Activated CD4-positive, CD25-positive, alpha-beta regulatory T cell treated with anti-CD3 and anti-CD28 coated beads, Interleukin-2, amount 50 U/mL, for 16 hours (primary cell): ENCODE data around the gene INKA1.
A peak's percentile ranks its signal among the peaks of the same experiment; 100 is the strongest.
"Not testable (repeated sequence)": the region's sequence is repeated elsewhere in the genome, so short reads cannot be mapped to it uniquely, and the experiment has no call there.

Experiments used
- DNase-seq: peaks from one replicate; pipeline ENCODE4 v3.0.0-alpha.2; 2020; ENCODE audit warnings: low read depth, low spot score

Gene INKA1

DNA sequence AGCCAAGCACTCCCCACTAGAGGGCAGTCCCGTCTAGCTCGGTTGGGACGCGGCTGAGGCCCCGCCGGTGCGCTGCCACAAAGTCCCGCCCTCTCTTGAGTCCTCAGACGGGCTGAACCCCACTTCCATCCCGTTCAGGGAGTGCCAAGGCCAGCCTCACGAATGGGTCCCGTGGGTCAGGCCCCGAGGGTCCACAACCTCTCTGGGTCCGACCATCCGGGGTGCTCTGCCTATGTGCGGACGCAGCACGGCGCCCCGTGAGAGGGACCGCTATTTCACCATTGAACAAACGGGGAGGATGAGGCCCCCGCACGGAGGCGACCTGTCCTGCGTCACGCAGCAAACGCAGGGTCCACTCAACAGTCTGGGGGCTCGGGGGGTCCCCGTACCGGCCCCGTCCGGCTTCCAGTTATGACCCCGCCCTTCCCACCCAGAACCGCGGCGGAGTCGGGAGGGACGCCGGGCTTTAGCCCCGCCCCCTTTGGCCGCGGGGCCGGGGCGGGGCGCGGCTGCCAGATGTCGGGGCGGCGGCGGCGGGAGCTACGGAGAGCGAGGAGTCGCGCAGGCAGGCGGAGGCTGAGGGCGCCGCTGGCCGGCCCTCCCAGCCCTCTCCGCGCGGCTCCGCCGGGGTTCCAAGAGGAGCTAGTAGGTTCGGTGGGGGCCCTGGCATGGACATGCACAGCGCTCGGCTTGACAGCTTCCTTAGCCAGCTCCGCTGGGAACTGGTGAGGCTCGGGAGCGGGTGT lies at the start of gene INKA1:
Gene INKA1, plus strand, starts transcription at position 543 of the 746 bp plus-strand sequence. Its CDS starts 132 bp downstream, at position 675.
- peak; percentile 75 for DNase-seq

DNA sequence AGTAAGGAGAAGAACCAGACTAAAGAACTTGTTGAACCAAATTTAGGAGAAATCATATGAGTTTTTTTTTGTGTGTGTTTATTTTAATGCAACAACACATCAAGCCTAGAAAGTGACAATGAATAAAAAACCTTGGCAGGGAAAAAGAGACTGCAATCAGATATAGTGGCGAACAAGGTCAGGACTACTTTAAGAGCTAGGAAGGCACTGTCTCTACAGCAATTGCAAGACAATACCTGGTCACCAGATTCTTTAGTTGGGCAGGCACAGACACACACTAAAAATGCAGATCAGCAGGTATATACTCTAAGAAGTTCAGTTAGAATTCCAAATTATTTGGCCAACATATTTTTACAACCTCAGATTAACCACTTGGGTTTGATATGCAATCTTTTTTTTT lies 48.5 kb upstream of the INKA1 start:
- DNase-seq: no peak

DNA sequence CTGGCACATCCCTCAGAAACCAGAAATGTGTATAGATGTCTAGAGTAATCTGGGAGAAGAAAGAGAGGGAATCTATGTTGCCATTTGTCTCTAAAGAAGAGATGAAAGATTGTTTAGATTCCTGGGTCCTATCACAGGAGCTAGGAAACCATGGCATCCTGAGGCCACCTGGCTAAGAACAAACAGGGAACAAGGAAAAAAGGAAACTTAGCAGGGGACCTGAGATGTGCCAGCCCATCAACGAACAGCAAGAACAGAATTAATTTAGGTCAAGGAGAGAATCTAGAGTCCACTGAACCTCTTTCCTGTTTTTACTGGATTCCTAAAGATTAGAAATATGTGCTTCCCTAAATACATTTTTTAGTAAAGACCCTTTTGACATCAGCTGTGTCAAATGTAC lies 47.0 kb upstream of the INKA1 start:
- no peak for DNase-seq

DNA sequence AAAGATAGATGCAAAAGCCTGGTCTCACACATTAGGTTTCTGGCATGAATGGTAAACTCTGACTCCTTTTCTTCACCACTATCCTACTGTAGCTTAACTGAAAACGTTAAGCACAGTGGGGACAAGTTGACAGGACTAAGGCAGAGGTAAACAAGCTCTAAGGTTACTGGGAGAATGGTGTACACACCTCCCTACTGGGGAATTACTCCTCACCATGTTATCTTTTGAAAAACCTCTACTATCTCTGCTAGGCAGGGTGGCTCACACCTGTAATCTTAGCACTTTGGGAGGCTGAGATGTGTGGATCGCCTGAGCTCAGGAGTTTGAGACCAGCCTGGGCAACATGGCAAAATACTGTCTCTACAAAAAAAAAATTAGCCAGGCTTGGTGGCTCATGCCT lies 45.9 kb upstream of the INKA1 start:
- no peak for DNase-seq

DNA sequence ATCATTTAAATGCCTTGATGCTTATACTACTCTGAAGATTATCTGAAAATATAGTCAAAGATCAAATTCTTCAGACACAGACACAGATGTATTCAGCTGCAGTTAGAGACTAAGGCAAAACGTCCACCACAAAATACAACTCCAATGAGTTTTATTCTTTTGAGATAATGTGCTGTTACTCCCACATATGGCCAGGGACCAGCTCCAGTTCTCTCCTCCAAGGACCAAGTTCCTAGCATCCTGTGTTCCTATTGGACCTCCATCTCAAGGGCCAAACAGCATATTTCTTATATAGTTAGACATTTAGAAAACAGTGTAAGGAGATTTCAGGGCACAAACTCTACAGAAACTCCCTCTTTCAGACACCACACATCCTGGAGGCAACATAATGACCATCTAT lies 43.8 kb upstream of the INKA1 start:
- no peak for DNase-seq

DNA sequence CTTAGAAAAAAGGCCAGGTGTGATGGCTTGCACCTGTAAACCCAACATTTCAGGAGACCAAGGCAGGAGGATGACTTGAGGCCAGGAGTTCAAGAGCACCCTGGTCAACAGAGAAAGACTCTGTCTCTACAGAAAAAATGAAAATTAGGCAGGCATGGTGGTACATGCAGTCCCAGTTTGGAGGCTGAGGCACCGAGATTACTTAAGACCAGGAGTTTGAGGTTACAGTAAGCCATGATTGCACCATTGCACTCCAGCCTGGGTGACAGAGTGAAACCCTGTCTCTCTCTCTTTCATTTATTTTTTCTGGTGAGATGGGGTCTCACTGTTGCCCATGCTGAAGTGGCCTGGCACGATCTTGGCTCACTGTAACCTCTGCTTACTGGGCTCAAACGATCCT lies 41.4 kb upstream of the INKA1 start:
- DNase-seq: no peak

DNA sequence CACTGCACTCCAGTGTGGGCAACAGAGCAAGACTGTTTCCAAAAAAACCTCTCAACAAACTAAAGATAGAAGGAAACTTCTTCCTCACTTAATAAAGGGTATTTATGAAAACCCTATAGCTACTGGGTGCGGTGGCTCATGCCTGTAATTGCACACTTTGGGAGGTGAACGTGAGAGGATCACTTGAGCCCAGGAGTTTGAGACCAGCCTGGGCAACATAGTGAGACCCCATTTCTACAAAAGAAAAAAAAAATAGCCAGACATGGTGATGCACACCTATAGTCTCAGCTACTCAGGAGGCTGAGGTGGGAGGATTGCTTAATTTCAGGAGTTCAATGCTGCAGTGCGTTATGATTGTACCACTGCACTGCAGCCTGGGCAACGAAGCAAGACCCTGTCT lies 39.1 kb upstream of the INKA1 start:
- DNase-seq: no peak

DNA sequence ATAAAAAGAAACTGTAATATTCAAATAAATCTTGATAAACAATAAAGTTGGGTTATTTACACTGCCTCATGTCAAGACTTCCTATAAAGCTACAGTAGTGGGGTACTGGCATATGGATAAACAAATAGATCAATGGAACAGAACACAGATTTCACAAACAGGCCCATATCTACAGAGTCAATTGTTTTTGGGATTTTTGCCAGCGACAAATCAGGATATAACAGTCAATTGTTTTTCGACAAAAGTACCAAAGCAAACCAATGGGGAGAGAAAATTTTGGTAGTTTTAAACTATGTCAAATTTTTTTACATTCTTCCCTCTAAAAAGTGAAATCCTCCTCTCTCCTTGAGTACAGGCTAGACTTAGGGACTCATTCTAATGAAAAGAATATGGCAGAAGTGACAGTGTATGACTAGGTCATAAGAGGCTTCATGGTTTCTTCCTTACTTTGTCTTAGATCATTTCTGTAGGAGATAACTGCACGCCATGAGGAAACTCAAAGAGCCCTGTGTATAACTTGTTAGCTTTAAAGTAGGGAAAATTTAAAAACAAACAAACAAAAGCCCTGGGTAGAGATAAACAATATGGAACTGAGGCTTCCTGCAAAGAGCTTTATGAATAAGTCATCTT lies 33.7 kb upstream of the INKA1 start:
- no peak for DNase-seq

DNA sequence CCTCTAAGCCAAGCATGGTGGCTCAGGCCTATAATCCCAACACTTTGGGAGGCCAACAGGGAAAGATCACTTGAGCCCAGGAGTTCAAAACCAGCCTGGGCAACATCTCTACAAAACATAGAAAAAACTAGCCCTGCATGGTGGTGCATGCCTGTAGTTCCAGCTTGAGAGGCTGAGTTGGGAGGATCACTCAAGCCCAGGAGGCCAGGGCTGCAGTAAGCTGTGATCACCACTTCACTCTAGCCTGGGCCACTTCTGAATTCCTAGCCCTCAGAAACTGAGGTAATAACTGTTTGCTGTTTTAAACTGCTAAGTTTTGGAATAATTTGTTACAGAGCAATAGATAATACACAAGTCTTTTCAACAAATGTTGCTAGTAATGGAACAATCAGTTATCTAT lies 33.1 kb upstream of the INKA1 start:
- DNase-seq: no peak

DNA sequence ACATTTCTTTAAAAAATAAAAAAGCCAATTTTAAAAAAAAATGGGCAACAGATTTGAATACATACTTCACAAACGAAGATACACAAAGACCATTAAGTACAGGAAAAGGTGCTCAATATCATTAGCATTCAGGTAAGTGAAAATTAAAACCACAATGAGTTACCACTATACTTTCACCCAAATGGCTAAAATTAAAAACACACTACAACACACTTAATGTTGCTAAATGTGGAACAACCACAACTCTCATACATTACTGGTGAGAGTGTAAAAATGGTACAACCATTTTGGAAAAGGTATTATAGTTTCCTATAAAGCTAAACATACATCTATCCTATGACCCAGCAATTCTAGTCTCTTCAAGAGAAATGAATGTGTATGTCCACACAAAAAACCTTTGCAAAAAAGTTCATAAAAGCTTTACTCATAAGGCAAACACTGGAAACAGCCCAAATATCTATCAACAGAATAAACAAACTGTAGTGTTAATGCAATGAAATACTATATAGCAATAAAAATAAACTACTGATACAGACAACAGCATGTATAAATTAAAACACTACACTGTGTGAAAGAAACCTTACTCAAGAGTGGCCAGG lies 31.6 kb upstream of the INKA1 start:
- no peak for DNase-seq

DNA sequence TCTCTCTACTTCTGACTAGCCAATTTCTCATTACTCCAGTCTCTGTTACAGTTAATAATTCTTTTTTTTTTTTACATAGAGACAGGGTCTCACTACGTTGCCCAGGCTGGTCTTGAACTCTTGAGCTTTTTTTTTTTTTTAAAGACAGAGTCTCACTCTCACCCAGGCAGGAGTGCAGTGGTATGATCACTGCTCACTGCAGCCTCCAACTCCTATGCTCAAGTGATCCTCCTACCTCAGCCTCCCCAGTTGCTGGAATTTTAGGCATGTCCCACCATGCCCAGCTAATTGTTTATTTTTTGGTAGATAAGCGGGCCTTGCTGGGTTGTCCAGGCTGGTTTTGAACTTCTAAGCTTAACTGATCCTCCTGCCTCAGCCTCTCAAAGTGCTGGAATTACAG lies 30.4 kb upstream of the INKA1 start:
- no peak for DNase-seq

DNA sequence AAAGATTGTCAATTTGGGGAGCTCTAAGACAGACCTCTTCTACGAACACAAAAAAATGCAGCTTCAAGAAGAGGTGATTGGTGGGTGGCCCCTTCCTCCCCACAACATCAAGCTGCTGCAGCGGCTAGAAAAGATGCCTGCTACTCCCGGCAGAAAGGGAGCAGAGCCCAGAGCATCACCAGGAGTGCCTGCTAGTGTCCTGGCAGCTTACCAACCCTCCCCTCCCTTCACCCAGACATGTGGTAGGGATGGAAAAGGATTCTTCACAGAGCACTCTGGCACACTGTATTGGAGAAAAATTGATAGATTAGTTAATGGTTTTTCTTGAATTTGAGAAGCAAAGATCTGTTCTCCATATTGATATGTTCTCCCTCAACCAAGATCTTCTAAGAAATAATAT lies 27.5 kb upstream of the INKA1 start:
- no peak for DNase-seq

DNA sequence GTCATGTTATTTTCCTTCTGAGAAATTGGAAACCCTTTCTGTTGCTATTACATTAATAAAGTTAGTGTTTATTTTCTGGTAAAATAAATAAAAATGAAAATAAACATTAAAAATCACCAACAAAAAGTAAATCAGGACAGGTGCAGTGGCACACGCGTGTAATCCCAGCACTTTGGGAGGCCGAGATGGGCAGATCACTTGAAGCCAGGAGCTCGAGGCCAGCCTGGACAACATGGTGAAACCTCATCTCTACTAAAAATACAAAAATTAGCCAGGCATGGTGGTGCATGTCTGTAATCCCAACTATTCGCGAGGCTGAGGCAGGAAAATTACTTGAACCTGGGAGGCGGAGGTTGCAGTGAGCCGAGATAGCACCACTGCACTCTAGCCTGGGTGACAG lies 27.0 kb upstream of the INKA1 start:
- DNase-seq: not testable (repeated sequence)

DNA sequence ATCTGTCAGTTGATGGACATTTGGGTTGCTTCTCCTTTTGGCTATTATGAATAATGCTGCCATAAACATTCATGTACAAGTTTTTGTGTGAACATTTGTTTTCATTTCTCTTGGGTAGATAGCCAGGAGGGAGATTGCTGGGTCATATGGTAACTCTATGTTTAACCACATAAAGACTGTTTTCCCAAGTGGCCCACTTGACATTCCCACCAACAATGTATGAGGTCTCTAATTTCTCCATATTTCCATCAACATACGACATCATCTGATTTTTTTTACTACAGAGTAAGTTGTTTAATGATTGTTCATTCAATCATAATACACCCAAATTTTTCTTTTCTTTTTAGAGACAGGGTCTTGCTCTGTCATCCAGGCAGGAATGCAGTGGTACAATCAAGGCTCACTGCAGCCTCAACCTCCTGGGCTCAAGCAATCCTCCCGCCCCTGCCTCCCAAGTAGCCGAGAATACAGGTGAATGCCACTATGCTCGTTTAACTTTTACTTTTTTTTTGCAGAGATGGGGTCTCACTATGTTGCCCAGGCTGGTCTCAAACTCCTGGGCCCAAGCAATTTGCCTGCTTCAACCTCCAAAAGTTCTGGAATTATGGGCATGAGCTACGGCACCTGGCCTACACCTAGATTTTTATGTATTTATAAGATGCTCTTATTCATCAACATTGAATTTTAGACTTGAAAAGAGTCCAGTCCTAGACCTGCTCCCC lies 23.5 kb upstream of the INKA1 start:
- no peak for DNase-seq

DNA sequence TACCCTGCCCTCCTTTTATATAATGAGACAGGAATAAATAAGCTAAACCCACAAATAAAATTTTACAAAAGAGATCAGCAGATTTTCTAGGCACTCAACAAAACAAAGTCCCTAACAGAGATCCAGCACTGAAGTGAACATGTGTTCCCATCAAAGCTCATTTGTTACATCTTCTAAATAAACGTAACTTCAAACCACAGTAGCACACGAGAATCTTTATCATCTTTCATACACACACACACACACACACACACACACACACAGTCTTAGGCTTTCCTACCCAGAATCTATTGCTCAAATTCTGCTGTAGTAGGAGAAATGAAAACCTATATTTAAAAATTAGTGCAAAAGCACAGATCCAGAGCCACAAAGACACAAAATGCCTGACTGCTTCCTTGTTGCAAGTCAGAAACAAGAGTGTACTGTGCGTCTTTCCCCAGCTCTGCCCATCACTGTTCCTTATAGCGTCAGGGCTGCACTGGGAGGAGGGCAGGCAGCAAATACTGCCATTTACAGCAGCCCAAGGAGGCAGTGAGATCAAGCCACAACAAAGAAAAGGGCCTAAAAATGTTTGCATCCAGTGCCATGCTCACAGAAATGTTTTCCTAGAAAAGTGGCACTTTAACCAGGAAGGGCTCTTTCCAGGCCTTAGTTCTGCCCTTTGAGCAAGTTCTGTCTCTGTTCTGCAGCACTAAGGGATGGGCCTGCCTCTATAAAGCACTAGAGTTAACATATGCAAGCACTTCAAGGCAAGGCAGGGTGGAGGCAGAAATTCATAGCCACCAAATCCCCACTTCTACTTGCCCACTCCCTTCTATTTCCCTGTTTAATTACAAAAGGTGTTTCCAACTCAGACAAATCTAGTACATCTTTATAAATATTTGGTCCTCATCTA lies 22.7 kb upstream of the INKA1 start:
- DNase-seq: no peak

DNA sequence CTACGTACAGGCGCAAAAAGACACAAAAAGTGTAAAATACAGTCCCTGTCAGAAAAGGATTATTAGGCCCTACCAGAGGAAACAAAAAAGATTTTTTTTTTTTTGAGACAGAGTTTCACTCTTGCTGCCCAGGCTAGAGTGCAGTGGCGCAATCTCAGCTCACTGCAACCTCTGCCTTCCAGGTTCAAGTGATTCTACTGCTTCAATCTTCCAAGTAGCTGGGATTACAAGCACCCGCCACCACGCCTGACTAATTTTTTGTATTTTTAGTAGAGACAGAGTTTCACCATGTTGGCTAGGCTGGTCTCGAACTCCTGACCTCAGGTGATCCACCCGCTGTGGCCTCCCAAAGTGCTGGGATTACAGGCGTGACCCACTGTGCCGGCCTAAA lies 22.1 kb upstream of the INKA1 start:
- DNase-seq: not testable (repeated sequence)

DNA sequence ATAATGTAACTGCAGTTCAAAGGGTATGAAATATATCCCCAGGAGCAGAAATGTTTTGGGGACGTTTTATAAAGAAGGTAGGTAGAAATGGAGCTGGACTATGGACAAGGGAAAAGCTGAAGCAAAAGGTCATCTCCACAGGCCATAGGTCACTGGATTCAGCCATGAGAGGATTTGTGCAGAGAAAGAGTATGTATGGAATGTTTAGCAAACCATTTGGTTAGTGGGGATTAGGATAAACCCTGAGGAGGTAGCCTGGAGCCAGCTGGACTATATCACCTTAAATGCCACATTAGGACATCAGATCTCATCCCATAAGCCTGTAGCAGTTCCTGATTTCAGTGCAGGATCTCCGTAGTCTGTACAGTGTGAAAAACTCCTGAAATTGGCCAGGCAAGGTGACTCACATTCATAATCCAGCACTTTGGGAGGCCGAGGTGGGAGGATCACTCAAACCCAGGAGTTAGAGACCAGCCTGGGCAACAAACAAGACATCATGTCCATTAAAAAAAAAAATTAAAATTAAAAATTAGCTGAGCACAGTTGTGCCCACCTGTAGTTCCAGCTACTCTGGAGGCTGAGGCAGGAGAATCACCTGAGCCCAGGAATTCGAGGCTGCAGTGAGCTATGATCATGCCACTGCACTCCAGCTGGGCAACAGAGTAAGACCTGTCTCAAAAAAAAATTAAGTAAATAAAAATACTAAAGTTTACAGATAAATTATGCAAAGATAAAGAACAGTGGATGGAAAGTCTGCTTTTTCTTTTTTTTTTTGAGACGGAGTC lies 21.5 kb upstream of the INKA1 start:
- no peak for DNase-seq

DNA sequence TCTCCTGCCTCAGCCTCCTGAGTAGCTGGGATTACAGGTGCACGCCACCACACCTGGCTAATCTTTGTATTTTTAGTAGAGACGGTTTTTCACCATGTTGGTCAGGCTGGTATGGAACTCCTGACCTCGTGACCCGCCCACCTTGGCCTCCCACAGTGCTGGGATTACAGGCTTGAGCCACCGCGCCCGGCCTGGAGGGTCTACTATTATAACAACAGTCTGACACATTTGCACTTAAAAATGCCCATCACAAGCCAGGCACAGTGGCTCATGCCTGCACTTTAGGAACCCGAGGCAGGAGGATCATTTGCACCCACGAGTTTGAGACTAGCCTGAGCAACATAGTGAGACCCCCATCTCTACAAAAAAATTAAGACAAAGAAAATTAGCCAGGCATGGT lies 20.8 kb upstream of the INKA1 start:
- DNase-seq: not testable (repeated sequence)

DNA sequence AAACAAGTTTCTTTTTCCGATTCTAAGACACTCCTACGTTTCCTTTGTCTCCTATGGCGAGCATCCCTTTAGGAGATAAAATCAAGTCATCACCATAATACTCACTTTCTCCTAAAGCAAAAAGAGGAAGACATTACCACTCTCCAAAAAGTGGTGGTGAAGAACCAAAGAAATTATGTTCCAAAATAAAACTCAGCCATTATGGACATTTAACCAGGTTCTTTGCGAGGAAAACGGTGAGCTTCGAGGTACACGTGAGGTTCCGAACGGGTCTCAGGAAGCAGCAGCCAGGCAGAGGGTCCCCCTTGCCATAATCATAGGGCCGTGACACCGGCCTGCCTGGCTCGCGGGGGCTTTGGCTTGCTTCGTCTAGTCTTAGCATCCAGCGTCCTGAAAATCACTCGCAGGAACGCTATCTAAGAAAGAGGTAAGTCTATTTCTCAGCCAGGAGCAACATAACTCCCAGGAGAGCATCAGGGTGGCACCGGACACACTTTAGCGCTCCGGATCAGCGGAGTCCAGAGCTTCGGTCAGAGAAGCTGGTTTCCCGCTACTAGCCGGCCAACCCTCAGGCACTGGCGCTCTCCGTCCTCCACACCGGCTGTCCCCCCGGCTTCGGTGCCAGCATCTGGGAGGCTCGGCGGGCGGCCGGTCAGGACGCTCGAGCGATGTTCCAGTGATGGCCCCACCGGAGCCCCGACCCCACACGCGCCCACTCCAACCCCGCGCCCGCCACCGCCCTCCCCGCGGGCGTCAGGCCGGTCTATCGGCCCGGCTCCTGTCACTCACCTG lies 17.3 kb upstream of the INKA1 start:
- no peak for DNase-seq
